NCI-H82 treated with DMSO at 0.1 percent for 48 hours (cell line): ENCODE results near the gene GRK7.
A peak's percentile ranks its signal among the peaks of the same experiment; 100 is the strongest.

Experiments used
- DNase-seq: peaks from one replicate; lab custom pipeline; 2025; ENCODE audit not compliant: unreplicated experiment; lab: John Stamatoyannopoulos, UW

The GRK7 gene, protein sequence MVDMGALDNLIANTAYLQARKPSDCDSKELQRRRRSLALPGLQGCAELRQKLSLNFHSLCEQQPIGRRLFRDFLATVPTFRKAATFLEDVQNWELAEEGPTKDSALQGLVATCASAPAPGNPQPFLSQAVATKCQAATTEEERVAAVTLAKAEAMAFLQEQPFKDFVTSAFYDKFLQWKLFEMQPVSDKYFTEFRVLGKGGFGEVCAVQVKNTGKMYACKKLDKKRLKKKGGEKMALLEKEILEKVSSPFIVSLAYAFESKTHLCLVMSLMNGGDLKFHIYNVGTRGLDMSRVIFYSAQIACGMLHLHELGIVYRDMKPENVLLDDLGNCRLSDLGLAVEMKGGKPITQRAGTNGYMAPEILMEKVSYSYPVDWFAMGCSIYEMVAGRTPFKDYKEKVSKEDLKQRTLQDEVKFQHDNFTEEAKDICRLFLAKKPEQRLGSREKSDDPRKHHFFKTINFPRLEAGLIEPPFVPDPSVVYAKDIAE (N-terminal part only)

GRCh38 chr3:141763088-141763750 is at the start of gene GRK7:
Gene GRK7, plus strand, starts transcription at chr3:141763408. Its CDS starts 14,877 bp downstream, at chr3:141778285.
- no peak for DNase-seq

GRCh38 chr3:141714671-141715070 is 48.5 kb upstream of the GRK7 start:
- no peak for DNase-seq

- DNase-seq, result no peak
These were observed 41.1 kb upstream of the GRK7 start for GRCh38 chr3:141722081-141722480.

GRCh38 chr3:141722648-141723047 is 40.6 kb upstream of the GRK7 start:
- no peak for DNase-seq

- no peak for DNase-seq
These were observed 40.0 kb upstream of the GRK7 start for GRCh38 chr3:141723255-141723654.

GRCh38 chr3:141724186-141724585 is 39.0 kb upstream of the GRK7 start:
- no peak for DNase-seq

DNA sequence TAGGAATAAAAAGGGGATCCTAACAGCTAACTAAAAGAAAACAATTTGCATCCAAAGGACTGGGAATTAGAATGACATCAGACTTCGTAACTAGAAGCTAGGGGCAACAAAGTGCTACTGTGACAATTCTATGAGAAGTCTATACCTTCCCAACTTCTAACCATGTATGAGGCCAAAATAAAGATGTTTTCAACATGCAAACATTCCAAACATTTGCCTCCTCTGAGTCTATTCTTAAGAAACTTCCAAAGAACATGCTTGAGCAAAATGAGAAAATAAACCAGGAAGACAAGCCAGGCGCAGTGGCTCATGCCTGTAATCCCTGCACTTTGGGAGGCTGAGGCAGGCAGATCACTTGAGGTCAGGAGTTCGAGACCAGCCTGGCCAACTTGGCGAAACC is 38.2 kb upstream of the GRK7 start:
- no peak for DNase-seq

DNA sequence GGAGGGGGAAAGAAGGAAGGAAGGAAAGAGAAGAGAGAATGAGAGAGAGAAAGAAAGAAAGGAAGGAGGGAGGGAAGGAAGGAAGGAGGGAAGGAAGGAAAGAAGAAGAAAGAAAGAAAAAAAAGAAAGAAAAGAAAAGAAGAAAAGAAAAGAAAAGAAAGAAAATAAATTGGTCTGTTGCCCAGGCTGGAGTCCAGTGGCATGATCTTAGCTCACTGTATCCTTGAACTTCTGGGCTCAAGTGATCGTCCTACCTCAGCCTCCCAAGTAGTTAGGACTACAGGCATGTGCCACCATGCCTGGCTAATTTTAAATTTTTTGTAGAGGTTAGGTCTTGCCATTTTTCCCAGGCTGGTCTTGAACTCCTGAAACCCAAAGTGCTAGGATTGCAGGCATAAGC is 36.7 kb upstream of the GRK7 start:
- no peak for DNase-seq

- no peak for DNase-seq
These were observed 34.8 kb upstream of the GRK7 start for GRCh38 chr3:141728355-141728892.

GRCh38 chr3:141729240-141729639 is 34.0 kb upstream of the GRK7 start:
- DNase-seq, result no peak

DNA sequence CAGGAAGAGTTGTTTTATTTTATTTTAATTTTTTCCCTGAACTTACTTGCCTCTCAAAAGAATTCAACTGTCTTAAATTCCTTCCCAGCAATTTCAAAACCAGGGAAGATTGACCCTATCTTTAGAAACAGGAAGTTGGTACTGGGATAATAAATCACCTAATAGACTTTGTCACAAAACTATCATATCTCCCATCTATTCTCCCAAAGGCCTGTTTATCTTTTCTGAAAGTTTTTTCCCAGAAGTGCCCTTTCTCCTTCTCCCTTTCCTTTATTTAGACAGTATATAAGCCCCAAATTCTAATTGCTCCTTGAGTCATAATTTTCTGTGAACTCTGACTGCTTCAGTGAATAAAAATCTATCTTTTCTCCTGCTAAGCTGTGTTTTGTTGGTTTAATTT is 28.0 kb upstream of the GRK7 start:
- DNase-seq, result no peak

DNA sequence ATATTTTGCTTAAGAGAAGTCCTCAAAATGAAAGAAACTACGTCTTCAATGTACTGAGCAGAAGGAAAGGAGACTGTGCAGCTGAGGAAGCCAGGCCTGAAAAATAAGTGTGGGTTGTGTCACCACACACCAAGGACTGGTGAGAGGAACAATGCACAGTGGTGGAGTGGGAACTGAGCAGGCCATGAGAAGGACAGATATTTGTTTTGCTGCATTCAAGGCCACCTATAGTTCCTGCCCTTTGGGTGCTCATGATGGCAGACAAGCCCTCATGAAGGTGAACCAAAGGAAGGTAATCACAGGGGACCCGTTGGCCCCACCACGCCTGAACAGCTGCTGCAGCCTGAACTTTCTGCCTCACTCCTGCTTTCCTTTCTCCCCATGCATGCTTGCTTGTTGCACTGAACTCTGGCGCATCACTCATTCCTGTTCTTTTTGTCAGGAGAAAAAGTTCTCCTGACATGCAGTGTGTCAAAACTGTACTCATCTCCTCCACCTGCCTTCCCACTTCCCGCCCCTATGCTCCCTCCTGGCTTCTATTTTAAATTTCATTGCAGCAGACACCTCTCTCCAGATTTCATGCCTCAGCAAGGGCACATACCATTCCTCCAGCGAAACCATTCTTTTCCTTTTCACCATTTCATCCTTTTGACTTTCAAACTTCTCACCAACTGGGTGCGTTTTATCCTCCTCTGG is 27.3 kb upstream of the GRK7 start:
- no peak for DNase-seq

- DNase-seq, result no peak
These were observed 26.1 kb upstream of the GRK7 start for GRCh38 chr3:141737093-141737492.

DNA sequence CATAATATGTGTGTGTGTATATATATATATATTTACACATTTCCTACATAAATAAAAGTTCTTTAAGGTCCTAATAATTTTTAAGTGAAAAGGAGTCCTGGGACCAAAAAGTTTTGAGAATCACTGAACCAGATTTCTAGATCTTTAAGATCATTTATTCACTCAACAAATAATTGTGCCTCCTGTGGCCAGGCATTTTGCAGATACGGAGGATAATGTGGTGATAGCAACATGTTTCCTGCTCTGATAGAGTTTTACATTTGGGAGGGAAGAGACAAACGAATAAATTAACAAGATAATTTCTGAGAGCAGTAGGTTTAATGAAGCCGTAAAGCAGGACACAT is 25.6 kb upstream of the GRK7 start:
- no peak for DNase-seq

GRCh38 chr3:141738022-141738890 is 25.0 kb upstream of the GRK7 start, which contains the start of gene RNF7:
Gene RNF7, plus strand, starts transcription at chr3:141738298. Its CDS starts 44 bp downstream, at chr3:141738342.
- peak; percentile 93 for DNase-seq

- peak; percentile 31 for DNase-seq
These were observed 24.3 kb upstream of the GRK7 start for GRCh38 chr3:141738891-141739363.

DNA sequence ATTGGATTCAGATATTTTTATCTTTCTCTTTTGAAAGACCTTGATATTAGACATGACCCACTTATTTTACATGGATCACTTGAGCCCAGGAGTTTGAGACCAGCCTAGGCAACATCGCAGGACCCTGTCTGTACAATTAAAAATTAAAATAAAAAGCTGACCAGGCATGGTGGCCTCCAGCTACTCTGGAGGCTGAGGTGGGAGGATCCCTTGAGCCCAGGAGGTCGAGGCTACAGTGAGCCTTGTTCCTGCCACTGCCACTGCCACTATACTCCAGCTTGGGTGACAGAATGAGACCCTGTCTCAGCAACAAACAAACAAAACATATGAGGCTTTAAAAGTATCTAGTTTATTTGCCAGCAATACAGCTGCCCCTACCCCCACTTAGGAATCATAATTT is 23.5 kb upstream of the GRK7 start:
- no peak for DNase-seq

DNA sequence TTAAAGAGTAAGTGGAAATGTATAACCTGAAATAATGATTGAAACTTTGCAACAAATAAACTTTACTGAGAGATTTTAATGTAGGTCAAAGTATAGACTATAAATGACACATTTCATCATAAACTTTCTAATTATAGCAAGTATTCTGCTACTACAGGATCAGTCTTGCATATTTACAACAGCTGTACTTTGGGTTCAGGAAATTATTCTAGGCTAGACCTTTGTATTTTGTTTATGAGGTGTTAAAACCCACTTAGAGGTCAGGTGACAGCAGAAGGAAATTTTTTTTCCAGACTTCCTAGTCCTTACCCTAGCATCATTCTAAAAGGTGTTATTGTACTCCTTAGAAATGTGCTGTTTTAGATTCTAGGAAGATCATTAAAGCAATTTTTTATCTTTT is 22.9 kb upstream of the GRK7 start:
- DNase-seq, result no peak

DNA sequence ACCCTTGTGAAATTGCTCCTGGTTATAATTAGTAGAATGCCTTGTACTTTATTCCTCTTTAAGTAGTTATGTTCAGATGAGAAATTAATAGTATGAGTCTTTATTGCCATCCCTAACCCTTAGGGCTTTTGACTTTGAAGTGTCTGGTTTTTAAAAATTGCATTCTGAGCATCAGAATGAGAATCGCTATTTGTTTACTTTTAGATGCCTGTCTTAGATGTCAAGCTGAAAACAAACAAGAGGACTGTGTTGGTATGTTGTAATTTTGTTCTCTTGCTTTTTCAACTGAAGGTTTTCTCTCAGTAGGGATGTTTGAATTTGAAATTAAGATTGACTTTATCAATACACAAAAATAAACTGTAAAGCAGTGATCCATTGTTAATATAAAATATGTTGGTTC is 19.9 kb upstream of the GRK7 start:
- DNase-seq, result no peak

DNA sequence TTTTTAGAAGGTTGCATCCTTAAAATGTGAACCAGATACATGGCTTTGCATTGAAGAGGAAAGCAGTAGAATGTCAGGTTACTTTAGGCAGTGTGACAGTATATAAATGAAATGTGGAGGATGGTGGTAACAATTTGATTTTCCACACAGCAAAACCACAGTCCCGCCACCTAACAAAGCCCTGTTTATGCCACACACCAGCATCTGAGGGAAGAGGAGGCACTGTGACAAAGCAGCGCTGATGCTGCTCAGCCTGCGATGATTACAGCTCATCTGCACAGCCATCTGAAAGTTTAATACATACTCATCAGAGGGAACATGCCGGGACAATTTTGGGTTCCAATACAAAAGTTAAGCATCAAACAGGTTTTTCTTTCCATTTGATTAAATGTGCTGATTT is 16.2 kb upstream of the GRK7 start:
- no peak for DNase-seq
